ENCODE results near the gene ATP10D. TPM values are rescaled to one million over a fixed set of nuclear protein-coding genes. Genes with fewer than 3 reads are reported as not detected.

Gene ATP10D
- polyA plus RNA-seq, 1 of the 3 experiments (the other 2 are of a cell fraction) = 7.9 TPM

DNA sequence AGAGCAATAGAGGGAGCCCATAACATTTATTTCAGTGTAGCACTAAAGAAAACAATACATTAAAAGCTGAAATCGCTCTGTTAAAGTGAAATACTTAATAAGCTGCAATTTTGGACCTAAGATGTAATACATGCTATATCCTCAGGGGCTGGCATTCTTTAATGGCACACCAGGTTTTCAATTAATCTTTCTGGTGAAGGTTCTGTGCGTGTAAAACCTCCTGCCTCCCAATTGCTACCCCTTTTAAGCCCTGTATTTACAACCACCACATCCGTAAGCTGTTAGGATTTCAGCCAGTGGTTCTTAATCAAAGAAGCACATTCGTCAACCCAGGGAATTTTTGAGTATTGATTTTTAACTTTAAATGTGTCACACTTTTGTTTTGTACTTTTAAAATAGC lies 14.0 kb upstream of the ATP10D start:
- peaks cover 0 to 19% of the 10 kb centered on the region in 2 experiments; a peak in 2 of 4 replicates for H3K4me1 ChIP-seq (ENCODE audit: control insufficient read depth in 1 of 2, insufficient read depth in 2 of 2, low read depth in 1 of 2, low read length in 1 of 2)
- WGBS (ENCODE audit: low lambda C conversion rate) = 71% methylated on average over 4 of the region's 4 CpGs
- no peak overlapping the region for H3K4me2 ChIP-seq
- H3F3A ChIP-seq (replicated peaks; ENCODE audit: insufficient read depth) = peaks cover 4% of the 10 kb centered on the region
- TF ChIP-seq IRF3 (IDR thresholded peaks at IDR 0.05; ENCODE audit: low read depth, low read length) (no peak), MEF2A (IDR thresholded peaks at IDR 0.05; ENCODE audit: borderline replicate concordance, low read depth) (no peak), CHD2 (IDR thresholded peaks at IDR 0.05; ENCODE audit: low read length, partially characterized antibody) (no peak), RXRA (IDR thresholded peaks at IDR 0.05; ENCODE audit: borderline replicate concordance, low read depth) (no peak), CTCF (IDR thresholded peaks at IDR 0.05) (no peak), GATA2 (CRISPR knock-in tag; IDR thresholded peaks at IDR 0.05) (no peak), SIN3A (IDR thresholded peaks at IDR 0.05; ENCODE audit: borderline replicate concordance, low read depth, low read length) (no peak), ELF1 (IDR thresholded peaks at IDR 0.05) (no peak), RFX5 (IDR thresholded peaks at IDR 0.05; ENCODE audit: low read length) (no peak), FOXJ3 (CRISPR knock-in tag; IDR thresholded peaks at IDR 0.05) (no peak), RAD21 (IDR thresholded peaks at IDR 0.05; ENCODE audit: low read length) (no peak)
- TF ChIP-seq, protein P1, sequence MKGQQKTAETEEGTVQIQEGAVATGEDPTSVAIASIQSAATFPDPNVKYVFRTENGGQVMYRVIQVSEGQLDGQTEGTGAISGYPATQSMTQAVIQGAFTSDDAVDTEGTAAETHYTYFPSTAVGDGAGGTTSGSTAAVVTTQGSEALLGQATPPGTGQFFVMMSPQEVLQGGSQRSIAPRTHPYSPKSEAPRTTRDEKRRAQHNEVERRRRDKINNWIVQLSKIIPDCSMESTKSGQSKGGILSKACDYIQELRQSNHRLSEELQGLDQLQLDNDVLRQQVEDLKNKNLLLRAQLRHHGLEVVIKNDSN (IDR thresholded peaks at IDR 0.05; ENCODE audit: borderline replicate concordance, low read depth) = no peak
- H3K27me3 ChIP-seq (ENCODE audit: insufficient read depth) = no peaks in the 10 kb centered on the region
- no peaks in the 10 kb centered on the region for H3K79me2 ChIP-seq (ENCODE audit: insufficient read depth)
- no peaks in the 10 kb centered on the region for H3K9me3 ChIP-seq
- no peaks in the 10 kb centered on the region for H3K36me3 ChIP-seq (replicated peaks in 1 of 2; ENCODE audit: control insufficient read depth in 1 of 2, insufficient read depth in 2 of 2, low read length in 1 of 2)
- ChIA-PET POLR2A (no interaction called here), CTCF (interaction anchor here (0.9 to 1.7 kb wide), 3 partner anchors 8 to 39 kb away, joined by 3 to 5 read pairs (median 4); no protein-coding TSS in a partner anchor)
- no peak overlapping the region for H3K4me3 ChIP-seq (ENCODE audit: low read depth in 2 of 2, low read length in 1 of 2)
- no peaks in the 10 kb centered on the region for H4K20me1 ChIP-seq (ENCODE audit: insufficient read depth)
- no peaks in the 10 kb centered on the region for H3K9me2 ChIP-seq
- no peak for DNase-seq
- no peak overlapping the region for H3K9ac ChIP-seq
- no peak overlapping the region for H3K27ac ChIP-seq (ENCODE audit: low read depth in 2 of 2, low read length in 1 of 2)
- H2AFZ ChIP-seq (ENCODE audit: low read depth) = peak overlapping the region; percentile 29; the same call in 1 of the 2 replicates

- H3K4me3 ChIP-seq (ENCODE audit: low read depth in 2 of 2, low read length in 1 of 2) = no peak overlapping the region
- no peak for TF ChIP-seq FOXJ3 (CRISPR knock-in tag; IDR thresholded peaks at IDR 0.05)
- TF ChIP-seq ZBTB33 (IDR thresholded peaks at IDR 0.05; ENCODE audit: borderline replicate concordance, low read depth) = no peak
- 0 out of 2 replicates have a peak overlapping the region, but pooled peaks have one; percentile 2 for H2AFZ ChIP-seq (ENCODE audit: low read depth)
- H3K9ac ChIP-seq = no peak overlapping the region
- H3K9me2 ChIP-seq = no peaks in the 10 kb centered on the region
- H4K20me1 ChIP-seq (ENCODE audit: insufficient read depth) = no peaks in the 10 kb centered on the region
- H3F3A ChIP-seq (replicated peaks; ENCODE audit: insufficient read depth) = peaks cover 4% of the 10 kb centered on the region
- H3K27me3 ChIP-seq (ENCODE audit: insufficient read depth) = no peaks in the 10 kb centered on the region
- 88% methylated on average over 2 of the region's 2 CpGs for WGBS (ENCODE audit: low lambda C conversion rate)
- no peaks in the 10 kb centered on the region for H3K36me3 ChIP-seq (replicated peaks in 1 of 2; ENCODE audit: control insufficient read depth in 1 of 2, insufficient read depth in 2 of 2, low read length in 1 of 2)
- H3K4me1 ChIP-seq (ENCODE audit: control insufficient read depth in 1 of 2, insufficient read depth in 2 of 2, low read depth in 1 of 2, low read length in 1 of 2) = peaks cover 0 to 19% of the 10 kb centered on the region in 2 experiments; a peak in 2 of 4 replicates
- no peak for DNase-seq
- no peaks in the 10 kb centered on the region for H3K79me2 ChIP-seq (ENCODE audit: insufficient read depth)
- no peak overlapping the region for H3K27ac ChIP-seq (ENCODE audit: low read depth in 2 of 2, low read length in 1 of 2)
- ChIA-PET CTCF (interaction anchor here (0.6 to 1.7 kb wide), 4 partner anchors 9 to 39 kb away, joined by 3 to 5 read pairs (median 4); no protein-coding TSS in a partner anchor), POLR2A (no interaction called here)
- no peaks in the 10 kb centered on the region for H3K9me3 ChIP-seq
- H3K4me2 ChIP-seq = no peak overlapping the region
These were observed 13.5 kb upstream of the ATP10D start for GRCh38 chr4:47471591-47471990.
